ENCODE results near the gene HELLS.
"Not testable (repeated sequence)": the region's sequence is repeated elsewhere in the genome, so short reads cannot be mapped to it uniquely, and the experiment has no call there.

HELLS gene

DNA sequence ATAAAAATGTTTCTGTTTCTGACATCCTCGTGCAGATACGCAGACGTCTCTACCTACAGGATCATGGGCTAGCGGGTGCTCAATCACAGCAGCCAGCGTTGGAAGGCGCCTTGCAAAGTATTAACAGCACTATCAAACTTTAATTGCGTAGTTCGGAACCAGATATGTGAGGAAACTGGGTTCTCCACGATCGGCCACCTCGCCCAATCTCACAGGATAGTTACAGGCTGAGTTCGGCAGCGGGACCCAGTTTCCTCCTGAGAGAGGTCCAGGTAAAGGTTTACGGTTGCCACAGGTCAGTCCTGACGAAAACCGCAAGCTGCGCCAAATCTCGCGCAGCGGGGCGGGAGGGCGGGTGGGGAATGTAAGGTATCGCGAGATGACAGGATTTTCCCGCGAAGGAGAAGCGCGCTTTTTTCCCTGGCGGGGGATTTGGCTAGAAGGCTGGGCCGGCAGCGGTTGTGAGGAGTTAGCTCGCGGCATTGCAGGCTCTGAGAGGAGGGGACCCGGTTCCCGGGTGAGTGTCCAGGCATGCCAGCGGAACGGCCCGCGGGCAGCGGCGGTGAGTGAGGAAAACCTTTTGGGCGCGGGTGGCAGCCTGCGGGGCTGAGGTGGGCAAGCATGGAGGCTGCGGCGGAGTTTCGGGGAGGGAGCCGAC lies at the start of gene HELLS:
Gene HELLS (plus strand): TSS at position 398 of the 658 bp plus-strand sequence. CDS start 134 bp downstream, at position 532.
- DNase-seq (ENCODE audit: low spot score): peak; percentile 87

DNA sequence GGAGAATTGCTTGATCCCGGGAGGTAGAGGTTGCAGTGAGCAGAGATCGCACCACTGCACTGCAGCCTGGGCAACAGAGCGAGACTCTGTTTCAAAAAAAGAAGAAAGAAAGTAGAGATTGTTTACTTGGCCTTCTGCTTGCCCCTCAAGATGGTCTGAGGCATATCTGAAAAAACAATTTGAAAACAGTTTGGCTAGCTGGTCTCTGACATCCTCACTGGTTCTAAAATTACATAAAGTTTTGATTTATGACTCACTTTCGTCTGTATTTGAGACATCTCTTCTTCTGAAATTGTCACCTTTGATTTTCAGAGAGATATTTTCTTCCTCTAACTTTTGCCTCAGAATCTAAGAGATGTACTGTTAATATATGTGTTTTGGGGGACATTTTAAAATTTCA lies 49.6 kb upstream of the HELLS start:
- no peak for DNase-seq (ENCODE audit: low spot score)

DNA sequence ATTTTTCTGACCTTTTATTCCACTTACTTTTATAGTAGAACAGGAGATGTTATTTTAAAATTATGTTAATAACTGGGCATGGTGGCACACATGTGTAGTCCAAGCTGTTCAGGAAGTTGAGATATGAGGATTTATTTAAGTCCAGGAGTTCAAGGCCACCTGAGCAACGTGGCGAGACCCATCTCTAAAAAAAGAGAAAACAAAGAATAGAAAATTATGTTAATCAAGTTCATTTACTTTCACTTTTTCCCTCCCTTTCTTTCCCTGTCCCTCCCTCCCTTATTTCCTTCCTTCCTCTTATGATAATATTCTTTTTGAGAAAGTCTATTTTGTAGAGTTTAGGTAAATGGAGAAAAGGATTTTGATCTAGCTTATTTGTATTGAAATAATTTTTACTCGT lies 48.9 kb upstream of the HELLS start:
- DNase-seq (ENCODE audit: low spot score): no peak

DNA sequence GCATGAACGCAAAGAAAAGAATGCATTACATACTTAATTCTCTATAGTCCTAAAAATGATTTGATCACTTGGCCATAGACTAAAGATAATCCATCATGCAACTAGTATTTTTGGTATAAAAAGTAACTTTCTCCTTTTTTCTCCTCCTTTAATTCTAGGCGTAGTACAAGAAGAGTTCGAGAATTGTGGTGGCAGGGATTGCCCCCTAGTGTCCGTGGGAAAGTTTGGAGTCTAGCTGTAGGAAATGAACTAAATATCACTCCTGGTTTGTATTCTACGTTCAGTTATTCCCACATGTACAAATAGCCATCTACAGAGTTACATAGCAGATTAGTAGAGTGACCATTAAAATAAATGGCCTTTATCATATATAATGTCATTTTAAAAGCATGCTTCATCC lies 45.5 kb upstream of the HELLS start:
- peak; percentile 1 for DNase-seq (ENCODE audit: low spot score)

DNA sequence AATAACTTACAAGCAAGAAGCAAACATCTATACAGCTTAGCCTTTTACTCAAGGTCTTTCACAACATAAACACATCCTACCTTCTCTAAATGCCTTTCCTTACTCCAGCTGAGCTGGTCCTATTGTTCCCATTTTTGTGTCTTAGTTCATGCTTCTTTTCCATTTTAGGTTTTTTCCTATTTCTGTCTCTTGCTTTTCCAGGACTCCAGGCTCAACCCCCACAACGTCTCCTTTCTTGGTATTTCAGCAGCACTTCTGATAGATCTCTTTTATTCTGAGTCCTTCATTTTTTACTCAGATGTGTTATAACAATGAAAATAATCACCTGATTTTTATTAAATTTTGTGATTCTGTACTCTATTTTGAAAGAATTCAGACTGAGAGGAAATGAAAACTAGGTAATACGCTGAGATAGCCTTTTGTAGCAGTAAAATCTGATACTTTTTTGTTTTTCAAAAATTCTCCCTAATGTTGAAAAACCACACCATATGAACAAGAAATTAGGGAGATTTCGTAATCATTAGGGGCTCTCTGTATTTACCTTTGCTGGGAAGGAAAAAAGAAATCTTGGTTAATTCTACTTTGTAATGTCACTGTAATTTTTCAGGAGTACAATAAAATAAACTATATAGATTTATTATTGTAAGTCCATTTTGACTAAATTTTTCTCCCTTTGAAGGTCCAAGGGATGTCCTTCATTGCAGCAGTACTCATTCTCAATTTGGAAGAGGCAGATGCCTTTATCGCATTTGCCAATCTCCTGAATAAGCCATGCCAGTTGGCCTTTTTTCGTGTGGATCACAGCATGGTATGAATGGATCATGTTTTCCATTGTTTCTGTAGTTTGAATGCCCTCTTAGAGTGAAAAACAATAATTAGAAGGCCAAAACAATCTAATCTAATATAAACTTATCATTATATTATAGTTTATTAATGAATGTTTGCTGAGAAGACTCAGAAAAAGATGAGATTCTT lies 24.0 kb upstream of the HELLS start:
- DNase-seq (ENCODE audit: low spot score): no peak

DNA sequence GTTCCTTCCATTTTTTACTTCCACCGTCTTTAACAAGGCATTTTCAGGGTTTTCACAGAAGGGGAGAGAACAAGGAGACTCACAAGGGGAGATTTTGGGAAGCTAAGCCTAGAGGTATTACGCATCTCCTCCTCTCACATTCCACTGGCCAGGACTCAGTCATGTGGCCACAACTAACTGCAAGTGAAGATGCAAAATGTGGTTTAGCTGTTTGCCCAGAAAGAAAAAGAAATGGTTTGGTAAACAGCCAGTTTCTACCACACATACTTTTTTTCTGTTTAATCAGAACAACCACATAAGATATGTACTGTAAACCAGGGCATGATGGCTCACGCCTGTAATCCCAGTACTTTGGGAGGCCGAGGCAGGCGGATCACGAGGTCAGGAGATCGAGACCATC lies 21.4 kb upstream of the HELLS start:
- DNase-seq (ENCODE audit: low spot score): no peak

DNA sequence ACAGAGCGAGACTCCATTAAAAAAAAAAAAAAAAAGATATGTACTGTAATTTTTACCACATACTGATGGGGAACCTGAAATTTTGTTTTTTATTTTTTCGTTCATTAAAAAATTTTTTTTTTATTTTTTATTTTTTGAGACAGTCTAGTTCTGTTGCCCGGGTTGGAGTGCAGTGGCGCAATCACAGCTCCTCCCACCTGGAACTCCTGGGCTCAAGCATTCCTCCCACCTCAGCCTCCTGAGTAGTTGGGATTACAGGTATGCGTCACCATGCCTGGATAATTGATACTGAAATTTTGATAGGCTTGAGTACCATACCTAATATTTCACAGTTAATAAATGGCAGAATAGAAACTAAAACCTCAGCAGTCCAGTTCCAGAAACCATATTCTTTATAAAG lies 20.9 kb upstream of the HELLS start:
- DNase-seq (ENCODE audit: low spot score): no peak

DNA sequence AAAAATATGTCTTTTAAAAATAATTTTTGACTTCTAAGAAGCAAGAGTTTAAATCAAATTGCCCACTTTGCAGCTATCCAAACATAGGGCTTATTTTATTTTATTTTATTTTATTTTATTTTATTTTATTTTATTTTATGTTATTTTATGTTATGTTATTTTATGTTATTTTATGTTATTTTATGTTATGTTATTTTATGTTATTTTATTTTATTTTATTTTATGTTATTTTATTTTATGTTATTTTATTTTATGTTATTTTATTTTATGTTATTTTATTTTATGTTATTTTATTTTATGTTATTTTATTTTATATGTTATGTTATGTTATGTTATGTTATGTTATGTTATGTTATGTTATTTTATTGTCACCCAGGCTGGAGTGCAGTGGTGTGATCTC lies 14.0 kb upstream of the HELLS start:
- DNase-seq (ENCODE audit: low spot score): not testable (repeated sequence)

DNA sequence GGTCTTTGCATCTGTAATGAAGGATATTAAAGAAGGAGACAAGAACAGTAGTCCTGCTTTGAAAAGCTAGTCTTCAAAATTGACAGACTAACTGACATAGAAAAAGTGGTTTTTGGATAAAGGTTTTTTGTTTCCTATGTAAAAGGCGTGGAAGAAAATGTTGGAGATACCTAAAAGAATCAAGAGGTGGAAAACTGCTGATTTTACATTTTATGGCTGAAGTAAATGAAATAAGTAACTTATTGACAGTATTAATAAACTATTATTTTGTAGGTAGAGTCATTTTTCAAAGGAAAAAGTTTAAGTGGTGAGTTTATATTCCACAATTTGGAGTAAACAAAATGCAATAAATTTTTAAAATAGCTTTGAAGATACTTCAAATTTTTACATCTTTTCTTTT lies 12.6 kb upstream of the HELLS start:
- no peak for DNase-seq (ENCODE audit: low spot score)

DNA sequence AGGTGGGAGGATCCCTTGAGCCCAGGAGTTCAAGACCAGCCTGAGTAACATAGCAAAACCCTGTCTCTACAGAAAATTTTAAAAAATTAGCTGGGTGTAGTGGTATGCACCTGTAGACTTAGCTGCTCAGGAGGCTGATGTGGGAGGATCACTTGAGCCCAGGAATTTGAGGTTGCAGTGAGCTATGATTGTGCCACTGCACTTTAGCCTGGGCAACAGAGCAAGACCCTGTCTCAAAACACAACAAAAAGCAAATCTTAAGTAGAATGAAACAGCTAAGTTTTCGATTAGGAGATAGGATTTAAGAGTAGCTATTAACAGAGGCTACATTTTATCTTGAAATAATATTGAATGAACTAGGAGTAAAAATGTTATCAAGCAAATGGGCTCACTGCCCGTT lies 3.3 kb upstream of the HELLS start:
- not testable (repeated sequence) for DNase-seq (ENCODE audit: low spot score)

DNA sequence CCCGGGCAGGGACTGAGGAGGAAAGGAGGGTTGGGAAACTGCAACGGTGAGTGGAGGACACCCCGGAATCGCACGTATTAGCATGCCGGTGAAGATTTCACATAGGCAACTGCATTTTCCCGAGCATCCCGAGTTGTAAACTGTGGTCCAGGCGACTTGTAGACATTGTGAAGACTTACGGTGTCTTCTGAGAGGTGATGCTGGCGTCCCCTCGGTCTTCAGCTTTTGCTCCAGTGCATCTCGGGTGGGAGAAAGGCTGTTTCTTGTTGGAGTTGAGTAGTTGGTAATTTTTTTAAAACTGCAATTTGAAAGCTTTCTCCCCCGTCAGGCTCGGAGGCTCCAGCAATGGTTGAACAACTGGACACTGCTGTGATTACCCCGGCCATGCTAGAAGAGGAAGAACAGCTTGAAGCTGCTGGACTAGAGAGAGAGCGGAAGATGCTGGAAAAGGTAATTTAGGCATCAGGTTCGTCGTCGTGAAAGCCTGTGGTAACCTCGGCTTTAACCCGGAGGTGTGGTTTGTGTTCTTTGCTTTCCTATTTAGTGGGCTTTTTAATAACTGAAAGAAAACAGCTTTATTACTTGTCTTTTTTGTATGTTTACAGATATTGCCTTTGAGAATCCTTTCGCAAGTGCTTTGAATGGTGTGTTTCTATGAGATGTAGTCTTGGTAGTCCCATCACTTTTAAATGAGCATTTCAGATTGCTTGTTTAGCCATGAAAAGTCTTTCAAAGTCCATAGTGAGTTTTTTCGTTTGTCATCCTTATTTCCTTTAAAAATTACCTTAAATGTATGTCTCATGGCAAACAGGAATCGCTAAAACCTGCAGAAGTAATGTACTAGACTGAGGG lies 687 bp downstream of the HELLS start:
- DNase-seq (ENCODE audit: low spot score): no peak

DNA sequence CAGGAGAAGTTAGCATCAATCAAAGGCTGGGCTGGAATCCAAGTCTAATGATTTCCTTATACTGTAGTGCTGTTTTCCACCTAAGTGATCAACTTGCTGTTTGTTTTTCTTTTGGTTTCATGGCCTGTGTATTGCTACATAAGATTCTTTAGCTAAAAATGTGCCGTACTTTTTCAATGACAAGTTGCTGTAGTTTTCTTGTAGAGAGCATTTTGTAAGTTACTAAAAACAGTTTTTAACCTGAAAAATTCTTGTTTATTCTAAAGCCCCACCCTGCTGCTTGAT lies 1.3 kb downstream of the HELLS start:
- DNase-seq (ENCODE audit: low spot score): no peak

DNA sequence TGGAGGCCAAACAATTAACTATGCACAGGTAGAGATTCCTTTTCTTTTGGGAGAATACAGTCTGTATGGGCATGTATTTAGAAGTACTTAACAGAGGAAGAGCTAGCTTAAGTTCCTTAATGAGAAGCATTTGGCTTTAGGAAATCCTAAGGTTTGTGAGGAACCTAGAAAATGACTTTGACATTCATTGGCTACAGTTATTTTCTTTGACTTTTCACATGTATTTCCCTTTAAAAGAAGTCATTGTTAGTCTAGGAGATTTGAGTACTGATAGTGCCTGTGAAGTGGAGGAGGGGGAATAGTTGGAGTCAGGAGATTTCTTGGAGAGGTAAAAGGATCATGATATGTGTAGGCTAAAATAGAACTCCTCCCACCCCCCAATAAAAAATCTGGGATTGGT lies 3.6 kb downstream of the HELLS start:
- peak; percentile 23 for DNase-seq (ENCODE audit: low spot score)

DNA sequence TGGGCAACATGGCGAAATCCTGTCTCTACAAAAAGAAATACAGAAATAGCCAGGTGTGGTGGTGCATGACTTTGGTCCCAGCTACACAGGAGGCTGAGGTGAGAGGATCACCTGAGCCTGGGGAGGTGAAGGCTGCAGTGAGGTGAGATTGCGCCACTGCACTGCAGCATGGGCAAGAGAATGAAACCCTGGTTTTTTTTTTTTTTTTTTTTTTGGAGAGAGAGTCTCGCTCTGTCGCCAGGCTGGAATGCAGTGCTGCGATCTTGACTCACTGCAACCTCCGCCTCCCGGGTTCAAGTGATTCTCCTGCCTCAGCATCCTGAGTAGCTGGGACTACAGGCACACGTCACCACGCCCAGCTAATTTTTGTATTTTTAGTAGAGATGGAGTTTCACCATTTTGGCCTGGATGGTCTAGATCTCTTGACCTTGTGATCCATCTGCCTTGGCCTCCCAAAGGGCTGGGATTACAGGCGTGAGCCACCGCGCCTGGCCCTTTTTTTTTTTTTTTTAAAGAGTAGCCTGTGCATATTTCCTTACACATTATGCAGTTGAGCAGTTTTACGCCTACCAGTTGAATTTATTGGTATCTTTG lies 22.2 kb downstream of the HELLS start:
- DNase-seq (ENCODE audit: low spot score): not testable (repeated sequence)

DNA sequence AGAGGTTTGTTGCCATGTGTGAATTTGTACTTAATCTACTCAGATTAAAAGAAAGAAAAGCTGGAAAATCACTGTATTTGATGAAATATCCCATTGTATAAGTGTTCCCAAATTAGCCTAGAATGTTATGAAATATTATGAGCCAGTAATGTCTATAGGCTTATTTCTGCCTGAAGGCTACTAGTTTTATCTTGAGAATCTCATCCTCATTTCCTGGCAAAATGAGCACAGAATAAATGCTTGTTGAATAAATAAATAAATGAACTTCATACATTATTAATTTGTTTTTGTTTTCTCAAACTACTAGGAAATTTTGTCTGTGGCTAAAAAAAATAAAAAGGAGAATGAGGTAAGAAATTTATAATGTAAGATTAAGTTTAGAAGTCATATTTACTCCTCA lies 25.5 kb downstream of the HELLS start:
- no peak for DNase-seq (ENCODE audit: low spot score)

DNA sequence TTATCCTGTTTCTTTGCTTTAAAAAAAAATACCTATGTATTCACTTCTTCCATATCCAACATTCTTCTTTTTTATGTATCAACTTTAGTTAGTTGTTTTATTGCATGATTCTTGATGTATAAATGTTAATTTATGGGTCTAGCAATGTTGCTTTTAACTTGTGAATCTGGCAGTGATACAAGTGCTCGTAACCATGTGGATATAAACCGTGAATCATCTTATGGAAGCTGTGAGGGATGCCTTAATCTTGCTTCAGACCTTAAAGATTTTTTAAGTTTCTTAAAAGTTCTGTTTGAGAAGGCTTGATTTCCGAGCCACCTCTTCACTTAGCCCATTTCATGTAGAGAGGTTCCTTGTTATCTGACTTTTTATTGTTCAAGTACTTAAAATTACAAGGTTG lies 25.9 kb downstream of the HELLS start:
- DNase-seq (ENCODE audit: low spot score): no peak

DNA sequence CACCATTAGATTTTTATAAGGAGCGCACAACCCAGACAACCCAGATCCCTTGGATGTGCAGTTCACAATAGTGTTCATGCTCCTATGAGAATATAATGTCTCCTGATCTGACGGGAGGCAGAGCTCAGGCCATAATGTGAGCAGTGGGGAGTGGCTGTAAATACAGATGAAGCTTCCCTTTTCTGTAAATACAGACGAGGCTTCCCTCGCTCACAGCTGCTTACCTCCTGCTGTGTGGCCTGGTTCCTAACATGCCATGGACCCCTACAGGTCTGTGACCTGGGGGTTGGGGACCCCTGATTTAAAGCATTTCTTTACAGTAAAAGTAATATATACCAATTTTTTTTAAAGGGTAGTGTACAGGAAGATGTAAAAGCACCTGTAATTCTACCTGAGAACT lies 33.2 kb downstream of the HELLS start:
- DNase-seq (ENCODE audit: low spot score): no peak

DNA sequence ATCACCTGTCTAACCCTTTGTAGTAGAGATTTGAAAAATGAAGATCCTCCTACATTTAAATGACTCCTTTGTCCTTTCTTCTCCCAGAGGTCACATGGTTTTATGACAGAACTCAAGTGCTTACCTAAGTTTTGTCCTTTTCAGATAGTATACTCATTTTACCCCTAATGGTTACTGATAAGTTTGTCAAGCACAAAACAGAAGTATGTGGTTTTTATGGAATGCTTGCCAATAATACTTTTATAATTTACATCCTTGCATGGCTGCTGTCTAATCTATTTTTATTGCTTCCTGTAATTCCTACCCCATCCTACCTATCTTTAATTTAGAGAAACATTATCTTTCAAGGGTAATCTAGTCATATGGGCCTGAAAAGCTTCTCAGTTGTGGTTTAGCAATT lies 37.5 kb downstream of the HELLS start:
- DNase-seq (ENCODE audit: low spot score): no peak

DNA sequence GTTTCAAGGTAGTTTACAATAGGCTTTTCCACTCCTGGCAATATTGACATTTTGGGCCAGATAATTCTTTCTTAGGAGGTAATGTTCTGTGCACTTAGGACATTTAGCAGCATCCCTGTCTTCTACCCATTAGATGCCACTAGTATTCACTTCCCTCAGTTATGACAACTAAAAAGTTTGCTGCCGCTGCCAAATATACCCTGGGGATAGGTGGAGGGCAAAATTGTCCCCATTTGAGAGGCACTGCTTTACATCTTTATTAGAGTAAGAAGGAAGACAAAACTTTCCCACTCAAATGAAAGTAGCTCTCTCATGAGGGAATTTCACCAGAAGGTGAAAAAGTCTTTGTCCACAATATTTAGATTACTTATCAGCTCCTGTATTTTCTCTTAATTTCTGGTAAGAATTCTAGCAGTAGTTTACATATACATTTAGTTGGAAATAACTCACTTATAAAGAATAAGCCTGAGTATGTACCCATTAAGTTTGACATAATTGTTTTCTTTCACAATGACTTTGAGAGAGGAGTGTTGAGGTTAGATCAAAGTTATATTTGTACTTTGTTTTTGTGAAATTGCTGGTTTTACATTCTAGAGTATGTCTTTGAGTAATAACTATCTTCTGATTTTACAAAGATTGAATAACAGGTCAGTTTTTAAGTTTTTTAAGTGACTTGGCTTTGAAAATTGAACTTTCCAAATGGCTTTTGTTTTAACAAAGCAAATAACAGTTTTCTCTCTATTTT lies 46.0 kb downstream of the HELLS start:
- DNase-seq (ENCODE audit: low spot score): no peak

DNA sequence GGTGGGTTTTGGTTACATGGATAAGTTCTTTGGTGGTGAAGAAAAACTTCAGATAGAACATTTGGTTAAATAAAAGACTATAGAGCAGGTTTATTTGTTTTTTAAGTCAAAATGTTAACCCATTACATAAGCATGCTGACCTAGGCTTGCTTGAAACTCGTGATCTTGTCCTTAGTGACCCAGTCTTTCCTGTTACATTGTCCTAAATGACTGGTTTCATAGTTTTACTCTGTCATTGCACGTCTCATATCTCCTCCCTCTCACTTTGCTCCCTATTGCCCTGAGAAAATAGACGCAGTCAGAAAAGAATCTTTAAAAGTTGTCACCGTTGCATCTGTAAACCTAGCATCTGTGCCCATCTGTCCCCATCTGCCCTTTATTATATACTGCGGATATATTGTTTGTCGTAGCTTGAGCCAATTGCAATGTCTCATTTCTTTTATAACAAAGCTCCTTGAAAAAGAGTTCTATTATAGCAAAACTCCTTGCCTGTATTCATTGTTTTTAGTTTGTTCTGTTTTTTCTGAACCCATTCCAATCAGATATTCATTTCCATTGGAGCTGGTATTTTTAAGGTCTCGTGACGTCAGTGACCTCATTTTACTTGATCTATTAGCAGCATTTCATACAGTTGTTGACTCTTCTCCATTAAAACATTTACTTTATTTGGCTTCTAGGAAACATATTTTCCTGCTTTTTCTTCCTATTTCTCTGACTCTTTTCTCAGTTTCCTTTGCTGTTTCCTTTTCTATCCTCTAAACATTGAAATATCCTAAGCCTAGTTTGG lies 57.3 kb downstream of the HELLS start:
- no peak for DNase-seq (ENCODE audit: low spot score)

DNA sequence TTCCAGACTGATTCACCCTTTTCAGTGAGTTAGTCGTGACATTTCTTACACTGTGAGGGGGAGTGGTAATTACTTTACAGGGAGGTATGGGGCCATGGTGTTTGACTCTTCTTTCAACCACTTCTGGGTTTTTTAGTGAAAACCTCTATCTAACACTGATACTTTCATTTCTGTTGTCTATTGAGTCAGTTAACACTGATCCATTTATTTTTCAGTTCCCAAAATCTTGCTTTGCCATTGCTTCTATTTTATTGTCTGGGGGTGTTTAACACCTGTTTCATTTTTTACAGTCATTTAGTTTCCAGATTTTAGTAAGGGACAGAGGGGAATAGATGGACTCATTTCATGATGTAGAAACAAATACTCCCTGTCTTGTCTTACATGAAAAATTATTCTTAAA lies 61.5 kb downstream of the HELLS start:
- no peak for DNase-seq (ENCODE audit: low spot score)
